A673 (cell line): ENCODE measurements around the gene TLR5.

Source experiments
- CTCF ChIP-seq: fragments of 300-800, 200-600 bp; sonication (generic); conservative IDR thresholded peaks from 2 replicates; pipeline ENCODE4 v1.5.1; 2017; ENCODE audit warnings: low read depth, mild to moderate bottlenecking, antibody characterized with exemption, low read length, moderate library complexity, mixed read lengths
- EZH2 ChIP-seq: fragments of 200-600 bp; sonication (generic); IDR thresholded peaks from 2 replicates; pipeline ENCODE4 v1.6.1; 2017; ENCODE audit warnings: borderline replicate concordance, low read depth, mild to moderate bottlenecking, mixed read lengths, antibody characterized with exemption, low read length; ENCODE audit not compliant: poor library complexity, severe bottlenecking

GRCh38 chr1:223081181-223081994 is 61.7 kb downstream of the TLR5 start:
- peak; percentile 88 for TF ChIP-seq CTCF
- TF ChIP-seq EZH2: no peak
